Right cardiac atrium (tissue), 5 donors: ENCODE results near the gene B3GNT2. TPM values are rescaled to one million over a fixed set of nuclear protein-coding genes. Genes with fewer than 3 reads are reported as not detected.

Experiments
- ATAC-seq, 2 donors: fragments of 200-7000 bp; cut with Tn5 transposase; one replicate each; pipeline versions ENCODE4 v1.8.0 to v1.9.1; 2020; ENCODE audit warnings: moderate library complexity in 2 of 2, mild to moderate bottlenecking in 1 of 2
- DNase-seq, 3 donors: peaks; one replicate each; pipeline ENCODE4 v3.0.0-alpha.2; 2020
- H3K27ac ChIP-seq: one replicate; pipeline ENCODE4 v1.5.1; 2013; ENCODE audit warnings: mild to moderate bottlenecking, low read length, control low read depth, moderate library complexity
- H3K27me3 ChIP-seq: one replicate; pipeline ENCODE4 v1.6.1; 2013; ENCODE audit not compliant: control insufficient read depth, insufficient read depth
- H3K4me1 ChIP-seq: one replicate; pipeline ENCODE4 v1.6.1; 2013; ENCODE audit warnings: low read length; ENCODE audit not compliant: control insufficient read depth, insufficient read depth
- H3K4me3 ChIP-seq: one replicate; pipeline ENCODE4 v1.5.1; 2013; ENCODE audit warnings: low read length, control low read depth
- H3K9me3 ChIP-seq: one replicate; pipeline ENCODE4 v1.6.1; 2013; ENCODE audit warnings: low read length; ENCODE audit not compliant: control insufficient read depth
- WGBS: extraction: QIAGEN DNeasy Blood & Tissue Kit; methylation state at CpG from one replicate; pipeline ENCODE4 v1.1.7; 2013; 5-methylcytosine and 5-hydroxymethylcytosine counted together
- intact Hi-C, 4 donors: fragments of 100-400 bp; cut with DNase I; formaldehyde crosslinking; loops; one replicate each; pipeline versions ENCODE4 v1.11.0 to v1.14.0; 2022 to 2023
- polyA plus RNA-seq: library from polyadenylated mRNA; stranded (reverse); fragments of 200-250 nt; gene quantifications from one replicate; pipeline ENCODE4 v1.2.3, GENCODE V29; 2013
- total RNA-seq, 4 donors: library from RNA; stranded (reverse); fragmentation: NEBNext Ultra II Directional; extraction: Animal tissue kit (Norgen Biotek cat#: 25700); gene quantifications; one replicate each; pipeline ENCODE4 v1.2.1, GENCODE V29; 2021
- donor health status: healthy with polysubstance abuse.
- donor health status: DM: no; HTN: yes; CAD: no.
- donor health status: DM: no; HTN: no; CAD: no.
- donor health status: DM: no; HTN: yes; CAD: no; lungs with severe emphysema.
- donor health status: DM: yes; HTN: yes; CAD: no.

B3GNT2 gene
- total and polyA plus RNA-seq, 5 donors: 14.1 to 17.4 (median 16.9) TPM

- 87% methylated on average over 15 of the region's 15 CpGs for WGBS
These were observed 10.3 kb upstream of the B3GNT2 start for GRCh38 chr2:62185475-62186155.

GRCh38 chr2:62186156-62186905 is 9.6 kb upstream of the B3GNT2 start:
- Histone ChIP-seq H3K4me3 (no peak overlapping the region), H3K27ac (peak overlapping the region; percentile 41)
- peak; percentile 61 to 72 for ATAC-seq

More at GRCh38 chr2:62185475-62186155, 10.3 kb upstream of the B3GNT2 start:
- peak overlapping the region; percentile 13 for H3K27ac ChIP-seq
- ATAC-seq: no peak
- no peak overlapping the region for H3K4me3 ChIP-seq
- H3K27me3 ChIP-seq: no peaks in the 10 kb centered on the region
- peaks cover 20% of the 10 kb centered on the region for H3K4me1 ChIP-seq
- H3K9me3 ChIP-seq: no peaks in the 10 kb centered on the region
- intact Hi-C loops: loop anchor here in 1 of 4 donors (10.0 kb wide), 1 partner anchor 171 kb away; no protein-coding TSS in a partner anchor
- DNase-seq: no peak

GRCh38 chr2:62187246-62187645 is 8.7 kb upstream of the B3GNT2 start:
- Histone ChIP-seq H3K4me1 (peaks cover 20% of the 10 kb centered on the region), H3K27me3 (no peaks in the 10 kb centered on the region), H3K27ac (no peak overlapping the region), H3K9me3 (no peaks in the 10 kb centered on the region), H3K4me3 (no peak overlapping the region)
- intact Hi-C loops: loop anchor here in 1 of 4 donors (10.0 kb wide), 1 partner anchor 172 kb away; no protein-coding TSS in a partner anchor
- 41% methylated on average over 9 of the region's 9 CpGs for WGBS
- ATAC-seq (peak in 1 of 2 donors; percentile 15), DNase-seq (peak in 1 of 3 donors; percentile 29)

More at GRCh38 chr2:62186156-62186905, 9.6 kb upstream of the B3GNT2 start:
- DNase-seq: no peak
- 41% methylated on average over 4 of the region's 4 CpGs for WGBS
- Histone ChIP-seq H3K27me3 (no peaks in the 10 kb centered on the region), H3K9me3 (no peaks in the 10 kb centered on the region), H3K4me1 (peaks cover 20% of the 10 kb centered on the region)
- intact Hi-C loops: loop anchor here in 1 of 4 donors (10.0 kb wide), 1 partner anchor 172 kb away; no protein-coding TSS in a partner anchor

GRCh38 chr2:62188416-62188815 is 7.5 kb upstream of the B3GNT2 start:
- intact Hi-C loops: loop anchor here in 1 of 4 donors (10.0 kb wide), 1 partner anchor 174 kb away; no protein-coding TSS in a partner anchor
- H3K27me3 ChIP-seq: no peaks in the 10 kb centered on the region
- H3K27ac ChIP-seq: no peak overlapping the region
- no peaks in the 10 kb centered on the region for H3K9me3 ChIP-seq
- ATAC-seq: no peak
- DNase-seq: no peak
- no peak overlapping the region for H3K4me3 ChIP-seq
- WGBS: 77% methylated on average over 3 of the region's 3 CpGs
- peaks cover 20% of the 10 kb centered on the region for H3K4me1 ChIP-seq

- no peak for DNase-seq
- WGBS: 94% methylated on average over 5 of the region's 5 CpGs
- intact Hi-C loops: loop anchor here in 1 of 4 donors (10.0 kb wide), 1 partner anchor 174 kb away; no protein-coding TSS in a partner anchor
- no peak overlapping the region for H3K4me3 ChIP-seq
- peak overlapping the region; percentile 17 for H3K27ac ChIP-seq
- no peak for ATAC-seq
- no peaks in the 10 kb centered on the region for H3K27me3 ChIP-seq
- H3K4me1 ChIP-seq: peaks cover 20% of the 10 kb centered on the region
- H3K9me3 ChIP-seq: no peaks in the 10 kb centered on the region
These were observed 6.7 kb upstream of the B3GNT2 start for GRCh38 chr2:62189196-62189595.

- no peaks in the 10 kb centered on the region for H3K27me3 ChIP-seq
- H3K9me3 ChIP-seq: no peaks in the 10 kb centered on the region
- H3K4me1 ChIP-seq: peaks cover 4% of the 10 kb centered on the region
- 78% methylated on average over 1 of the region's 1 CpG for WGBS
- no peak for ATAC-seq
- no peak for DNase-seq
- H3K4me3 ChIP-seq: no peak overlapping the region
- no peak overlapping the region for H3K27ac ChIP-seq
- intact Hi-C loops: loop anchor here in 2 of 4 donors (10.0 kb wide), 4 partner anchors 188 to 278 kb away; no protein-coding TSS in a partner anchor
These were observed 3.1 kb upstream of the B3GNT2 start for GRCh38 chr2:62192811-62193210.

- ATAC-seq: peak; percentile 20 to 51
These were observed 1.1 kb upstream of the B3GNT2 start for GRCh38 chr2:62194558-62195420.

GRCh38 chr2:62196278-62196901 is 475 bp downstream of the B3GNT2 start:
- Histone ChIP-seq H3K27ac (peak overlapping the region; percentile 92), H3K4me3 (peak overlapping the region; percentile 95), H3K9me3 (no peaks in the 10 kb centered on the region), H3K27me3 (no peaks in the 10 kb centered on the region), H3K4me1 (no peaks in the 10 kb centered on the region)
- peak in 2 of 3 donors; percentile 63 to 77 for DNase-seq
- WGBS: under 1% methylated on average over 63 of the region's 63 CpGs
- intact Hi-C loops: loop anchor here in 3 of 4 donors (5.0 to 10.0 kb wide), 6 partner anchors 96 to 282 kb away; no protein-coding TSS in a partner anchor
- peak; percentile 62 to 68 for ATAC-seq

More at GRCh38 chr2:62194558-62195420, 1.1 kb upstream of the B3GNT2 start:
- Histone ChIP-seq H3K27ac (peak overlapping the region; percentile 93), H3K4me1 (peaks cover 4% of the 10 kb centered on the region), H3K4me3 (peak overlapping the region; percentile 95), H3K27me3 (no peaks in the 10 kb centered on the region), H3K9me3 (no peaks in the 10 kb centered on the region)
- intact Hi-C loops: loop anchor here in 3 of 4 donors (5.0 to 10.0 kb wide), 6 partner anchors 98 to 280 kb away; no protein-coding TSS in a partner anchor
- peak; percentile 41 to 73 (median 69) for DNase-seq
- 53% methylated on average over 51 of the region's 51 CpGs for WGBS

GRCh38 chr2:62197011-62197924 is 1.4 kb downstream of the B3GNT2 start:
- Histone ChIP-seq H3K9me3 (no peaks in the 10 kb centered on the region), H3K27me3 (no peaks in the 10 kb centered on the region), H3K27ac (peak overlapping the region; percentile 92), H3K4me3 (peak overlapping the region; percentile 95), H3K4me1 (peaks cover 6% of the 10 kb centered on the region)
- DNase-seq (peak; percentile 57 to 76 (median 72)), ATAC-seq (peak; percentile 42 to 79)
- WGBS: 1% methylated on average over 48 of the region's 48 CpGs
- intact Hi-C loops: loop anchor here in 3 of 4 donors (5.0 to 10.0 kb wide), 6 partner anchors 95 to 282 kb away; no protein-coding TSS in a partner anchor
